Myocyte (in vitro differentiated cells): ENCODE results near the gene NDFIP1. TPM values are rescaled to one million over a fixed set of nuclear protein-coding genes. Genes with fewer than 3 reads are reported as not detected.

ENCODE experiments used
- DNase-seq: peaks from one replicate; pipeline ENCODE4 v3.0.0-alpha.2; 2012; ENCODE audit warnings: low read depth
- polyA plus RNA-seq: library from polyadenylated mRNA; unstranded; fragments of >200 nt; gene quantifications from one replicate; pipeline ENCODE4 v1.2.1, GENCODE V29; 2012; ENCODE audit warnings: missing spikeins
- total RNA-seq: library from RNA; depleted of rRNA; stranded (reverse); fragments of >200 nt; gene quantifications from 2 replicates; pipeline ENCODE4 v1.2.3, GENCODE V29; 2014

NDFIP1 gene, protein sequence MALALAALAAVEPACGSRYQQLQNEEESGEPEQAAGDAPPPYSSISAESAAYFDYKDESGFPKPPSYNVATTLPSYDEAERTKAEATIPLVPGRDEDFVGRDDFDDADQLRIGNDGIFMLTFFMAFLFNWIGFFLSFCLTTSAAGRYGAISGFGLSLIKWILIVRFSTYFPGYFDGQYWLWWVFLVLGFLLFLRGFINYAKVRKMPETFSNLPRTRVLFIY
- 57.2 and 59.8 TPM in 2 replicates for total RNA-seq
- 49.9 TPM for polyA plus RNA-seq

DNA sequence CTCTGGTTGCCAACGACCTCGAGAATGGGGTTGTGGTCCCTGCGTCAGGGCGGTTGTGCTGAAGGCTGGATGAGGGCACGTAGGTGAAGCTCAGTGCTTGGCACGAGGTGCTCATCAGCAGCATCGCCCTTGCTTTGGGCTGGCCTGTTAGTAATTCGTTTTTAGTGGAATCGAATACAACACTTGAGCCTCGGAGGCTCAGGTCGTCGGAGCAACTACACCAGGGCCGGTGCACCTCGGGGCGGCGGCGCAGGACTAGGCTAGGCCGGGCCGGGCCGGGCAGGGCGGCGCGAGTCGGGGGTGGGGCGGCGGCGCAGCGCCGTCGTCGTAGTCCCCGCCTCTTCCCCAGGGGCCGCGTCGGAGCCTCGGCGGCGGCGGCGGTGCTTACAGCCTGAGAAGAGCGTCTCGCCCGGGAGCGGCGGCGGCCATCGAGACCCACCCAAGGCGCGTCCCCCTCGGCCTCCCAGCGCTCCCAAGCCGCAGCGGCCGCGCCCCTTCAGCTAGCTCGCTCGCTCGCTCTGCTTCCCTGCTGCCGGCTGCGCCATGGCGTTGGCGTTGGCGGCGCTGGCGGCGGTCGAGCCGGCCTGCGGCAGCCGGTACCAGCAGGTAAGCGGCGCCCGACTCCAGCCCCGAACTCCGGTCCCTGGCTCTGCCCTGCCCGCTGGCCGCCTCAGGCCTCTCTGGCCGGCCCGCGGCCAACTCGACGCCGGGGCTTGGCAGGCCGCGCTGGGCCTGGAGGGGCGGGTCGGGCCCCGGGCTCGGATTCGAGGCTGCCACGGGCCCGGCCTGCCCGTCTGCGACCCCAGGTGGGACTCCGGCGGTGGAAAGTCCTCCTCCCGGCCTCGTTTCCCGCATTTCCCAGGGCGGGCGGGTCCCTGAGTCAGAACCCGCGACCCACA is at the start of gene NDFIP1:
TSS of gene NDFIP1 (plus strand) at position 348 of the 899 bp plus-strand sequence. CDS start at position 544, 196 bp downstream.
- peak; percentile 84 for DNase-seq

DNA sequence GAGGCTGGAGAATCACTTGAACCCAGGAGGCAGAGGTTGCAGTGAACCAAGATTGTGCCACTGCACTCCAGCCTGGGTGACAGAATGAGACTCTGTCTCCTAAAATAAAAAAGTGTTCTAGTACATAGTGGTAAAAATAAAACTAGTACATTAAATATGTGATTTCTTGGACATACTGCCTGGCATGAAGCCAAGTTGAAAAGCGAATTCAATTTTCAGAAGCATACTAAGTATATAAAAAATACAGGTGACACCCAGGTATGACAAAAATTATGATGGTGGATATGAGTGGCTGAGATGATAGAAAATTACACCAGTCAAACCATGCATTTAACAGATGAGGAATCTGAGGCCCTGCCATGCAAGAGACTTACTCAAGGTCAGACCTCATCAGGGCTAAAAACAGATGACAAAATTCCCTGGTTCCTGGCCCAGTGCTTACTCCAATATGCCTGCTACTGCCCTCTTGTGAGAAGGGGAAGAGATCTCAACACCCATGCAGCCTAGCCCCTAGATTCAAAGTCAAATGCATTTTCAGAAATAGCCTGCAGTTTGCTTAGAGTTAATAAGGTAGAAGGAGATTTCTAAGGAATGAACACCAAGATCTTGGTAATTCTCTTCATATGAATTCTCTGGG is 49.2 kb upstream of the NDFIP1 start:
- DNase-seq = peak; percentile 62

DNA sequence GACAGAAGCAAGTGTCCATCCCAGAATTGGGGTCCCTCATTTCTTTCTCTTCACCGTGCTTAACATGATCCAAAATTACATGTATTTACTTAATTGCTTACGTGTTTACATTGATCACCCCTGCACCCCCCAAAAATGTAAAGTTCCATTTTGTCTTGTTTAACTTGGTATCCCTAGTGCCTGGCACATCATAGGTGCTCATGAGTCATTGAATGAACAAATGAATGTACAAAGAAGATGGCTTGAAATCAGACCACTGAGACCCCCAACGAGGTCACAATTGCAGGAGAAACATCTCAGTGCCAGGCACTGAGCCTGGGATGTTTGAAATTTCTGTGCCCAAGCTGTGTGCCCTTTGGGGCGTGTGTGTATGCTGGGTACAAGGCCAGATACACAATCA is 45.2 kb upstream of the NDFIP1 start:
- no peak for DNase-seq

DNA sequence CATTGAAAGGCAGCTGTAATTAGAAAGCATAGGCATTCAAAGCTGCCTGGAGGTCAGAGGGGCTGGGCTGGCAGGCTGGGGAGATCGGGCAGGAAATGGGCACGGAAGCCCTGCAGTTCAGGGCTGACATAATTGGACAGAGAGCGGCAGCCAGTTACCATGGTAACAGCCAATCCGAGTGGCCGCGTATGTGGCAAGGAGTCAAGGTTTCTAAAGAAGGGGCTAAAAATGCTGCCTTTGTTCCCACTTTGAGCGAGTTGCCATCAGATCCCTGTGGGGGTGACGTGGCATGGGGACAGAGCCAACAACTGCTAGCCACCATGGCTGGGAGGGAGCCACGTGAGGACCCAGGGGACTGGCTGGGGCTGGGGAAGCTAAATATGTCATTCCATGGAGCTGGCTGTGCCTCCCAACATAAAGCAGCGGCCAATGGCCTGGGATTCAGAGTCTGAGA is 44.7 kb upstream of the NDFIP1 start:
- DNase-seq = peak; percentile 96

DNA sequence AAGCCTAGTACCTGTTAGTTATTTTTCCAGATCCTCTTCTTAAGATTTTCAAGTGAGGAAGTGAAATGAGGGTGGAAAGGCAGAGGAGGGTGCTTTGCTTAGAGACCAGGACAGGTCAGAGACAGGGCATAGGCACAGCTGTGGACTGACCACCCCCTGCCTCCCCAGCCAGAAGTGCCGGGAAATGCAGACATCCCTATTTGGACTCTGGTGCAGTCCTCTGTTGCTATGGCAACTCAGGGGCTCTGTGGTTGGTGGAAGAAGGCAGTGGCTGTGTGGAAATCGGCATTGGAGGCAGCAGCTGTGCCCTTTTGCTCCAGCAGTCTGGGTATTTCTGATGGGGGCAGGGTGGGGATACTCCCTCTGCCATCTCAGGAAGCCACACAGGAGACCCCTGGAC is 43.3 kb upstream of the NDFIP1 start:
- DNase-seq = peak; percentile 92

DNA sequence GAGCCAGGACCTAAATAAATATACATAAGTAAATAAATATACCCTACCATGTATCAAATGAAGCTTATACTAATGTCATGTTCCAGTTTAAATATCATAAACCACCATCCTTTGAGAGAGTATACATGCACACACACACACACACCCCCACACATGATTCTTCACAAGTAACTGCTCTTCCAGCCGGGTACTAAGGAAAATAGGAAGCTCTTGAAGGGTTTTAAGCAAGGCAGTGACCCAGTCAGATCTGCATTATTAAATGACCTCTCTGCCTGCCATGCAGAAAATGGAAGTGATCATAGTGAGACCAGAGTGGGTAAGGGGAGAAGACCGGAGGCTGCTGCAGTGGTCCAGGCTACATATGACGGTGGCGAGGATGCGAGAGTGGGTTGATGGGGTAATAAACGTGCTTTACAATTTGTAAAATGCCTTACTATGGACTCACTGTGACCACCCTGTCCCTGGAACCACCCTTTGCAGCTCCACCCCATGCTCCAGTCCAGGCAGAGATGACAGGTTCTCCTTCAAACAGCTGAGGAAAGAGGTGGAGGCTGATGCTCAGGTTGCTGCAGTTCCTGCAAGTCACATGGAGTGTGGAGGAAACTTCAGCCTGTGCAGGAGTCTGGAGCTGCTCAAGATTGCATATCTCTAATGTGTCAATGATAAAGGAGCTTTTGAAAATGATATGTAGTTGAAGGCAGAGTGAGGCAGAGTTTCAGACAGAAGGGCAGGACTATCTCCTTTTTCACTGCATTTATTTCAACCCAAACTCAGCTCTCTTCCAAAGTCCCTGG is 38.8 kb upstream of the NDFIP1 start:
- no peak for DNase-seq

DNA sequence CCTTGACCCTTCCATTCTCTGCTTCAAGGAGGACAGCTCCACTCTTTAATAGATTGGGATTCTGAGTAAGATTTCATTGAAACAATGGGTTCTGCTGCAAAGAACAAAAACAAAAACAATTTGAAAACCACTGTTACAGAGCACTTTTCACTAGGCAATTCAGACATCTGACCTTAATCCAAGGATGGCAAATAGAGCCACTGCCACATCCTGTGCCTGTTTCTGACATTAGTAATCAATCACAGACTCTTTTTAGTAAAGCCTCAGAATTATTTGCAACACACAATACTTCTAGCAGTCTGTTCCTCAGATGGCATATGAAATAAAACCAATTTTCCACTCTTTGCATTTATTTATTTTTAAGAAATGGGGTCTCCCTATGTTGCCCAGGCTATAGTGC is 37.8 kb upstream of the NDFIP1 start:
- DNase-seq = no peak

DNA sequence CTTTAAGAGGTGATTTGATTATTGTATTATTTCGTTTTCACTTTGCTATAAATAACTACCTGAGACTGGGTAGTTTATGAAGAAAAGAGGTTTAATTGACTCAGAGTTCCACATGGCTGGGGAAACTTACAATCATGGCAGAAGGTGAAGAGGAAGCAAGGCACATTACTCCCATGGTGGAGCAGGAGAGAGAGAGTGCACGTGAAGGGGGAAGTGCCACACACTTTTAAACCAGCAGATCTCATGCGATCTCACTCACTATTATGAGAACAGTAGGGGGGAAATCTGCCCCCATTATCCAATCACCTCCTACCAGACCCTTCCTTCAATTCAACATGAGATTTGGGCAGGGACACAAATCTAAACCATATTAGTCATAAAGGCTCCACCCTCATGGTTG is 36.1 kb upstream of the NDFIP1 start:
- no peak for DNase-seq

DNA sequence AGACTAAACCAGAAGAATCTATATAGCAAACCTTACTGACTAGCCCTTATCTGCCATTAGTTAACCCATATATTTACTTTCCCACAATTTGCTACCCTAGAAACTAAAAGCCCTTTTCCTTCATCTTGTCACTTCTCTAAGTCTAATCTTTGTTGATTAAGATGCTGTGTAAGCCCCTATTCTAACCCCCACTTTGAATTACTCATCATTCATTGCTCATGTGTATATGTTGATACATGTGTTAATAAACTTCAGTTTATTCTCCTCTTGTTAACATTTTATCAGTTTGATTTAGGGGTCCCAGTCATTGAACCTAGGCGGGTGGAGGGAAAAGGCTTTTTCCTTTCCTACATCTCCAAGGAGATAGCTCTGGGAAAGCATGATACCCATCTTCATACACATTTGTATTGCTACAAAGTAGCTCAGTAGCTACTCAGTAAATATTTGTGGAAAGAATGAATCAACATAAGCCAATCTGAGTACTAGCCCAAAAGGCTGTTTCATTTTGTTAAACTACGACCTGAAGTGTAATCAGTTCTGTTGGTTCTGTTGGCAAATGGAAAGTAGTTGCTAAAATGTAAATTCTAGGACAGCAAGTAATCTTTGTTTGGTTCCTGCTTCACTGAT is 35.1 kb upstream of the NDFIP1 start:
- no peak for DNase-seq

DNA sequence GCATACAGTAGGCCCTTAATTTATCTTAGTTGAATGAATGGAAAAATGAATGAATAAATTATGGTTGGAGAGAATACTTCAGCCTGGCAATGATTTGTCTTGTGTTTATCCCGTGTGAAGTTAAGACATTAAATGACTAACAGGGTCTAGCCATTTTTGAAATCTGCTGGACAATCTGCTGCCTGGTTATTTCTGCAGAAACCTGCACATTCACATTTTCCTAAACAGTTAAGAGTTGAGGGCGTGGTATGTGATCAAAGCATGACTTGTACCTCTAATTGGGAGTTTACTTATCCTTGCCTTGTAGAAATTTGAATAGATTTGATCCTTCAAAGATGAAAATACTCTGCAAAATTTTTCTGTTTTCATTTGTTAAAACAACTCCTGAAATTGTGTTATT is 34.6 kb upstream of the NDFIP1 start:
- DNase-seq = no peak

DNA sequence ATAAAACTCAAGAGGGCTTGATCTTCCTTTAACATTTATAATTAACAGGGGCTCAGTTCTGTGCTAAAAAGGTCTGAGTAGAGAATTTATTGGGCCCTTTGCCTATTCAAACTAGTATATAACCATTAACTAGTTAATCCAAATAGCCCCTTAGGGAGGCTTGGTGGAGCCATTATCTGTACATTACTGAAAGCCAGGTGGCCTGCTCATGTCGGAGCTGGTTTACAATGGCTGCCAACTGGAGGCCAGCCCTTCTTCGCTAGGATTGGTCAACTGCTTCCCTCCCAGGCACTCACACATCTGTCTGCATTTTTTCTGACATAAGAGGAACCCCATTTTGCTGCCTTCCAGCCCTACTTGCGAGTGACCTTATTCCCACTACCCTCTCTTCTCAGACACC is 30.4 kb upstream of the NDFIP1 start:
- no peak for DNase-seq

DNA sequence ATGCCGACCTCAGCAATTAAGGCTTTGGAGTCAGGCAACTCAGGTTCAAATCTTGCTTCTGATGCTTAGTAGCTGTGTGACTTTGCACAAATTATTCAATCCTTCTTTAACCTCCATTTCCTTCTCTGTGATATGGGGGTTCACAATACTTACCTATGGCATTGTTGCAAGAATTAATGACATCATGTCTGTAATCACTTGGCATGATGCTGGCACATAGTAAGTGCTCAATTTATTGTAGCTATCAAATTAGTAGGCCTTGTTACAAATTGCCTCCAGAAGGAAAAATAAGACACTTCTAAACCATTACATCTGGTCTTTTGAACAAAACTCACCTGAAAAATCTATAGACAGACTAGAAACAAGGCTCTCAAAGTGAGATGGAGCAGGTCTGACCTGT is 29.9 kb upstream of the NDFIP1 start:
- DNase-seq = no peak

DNA sequence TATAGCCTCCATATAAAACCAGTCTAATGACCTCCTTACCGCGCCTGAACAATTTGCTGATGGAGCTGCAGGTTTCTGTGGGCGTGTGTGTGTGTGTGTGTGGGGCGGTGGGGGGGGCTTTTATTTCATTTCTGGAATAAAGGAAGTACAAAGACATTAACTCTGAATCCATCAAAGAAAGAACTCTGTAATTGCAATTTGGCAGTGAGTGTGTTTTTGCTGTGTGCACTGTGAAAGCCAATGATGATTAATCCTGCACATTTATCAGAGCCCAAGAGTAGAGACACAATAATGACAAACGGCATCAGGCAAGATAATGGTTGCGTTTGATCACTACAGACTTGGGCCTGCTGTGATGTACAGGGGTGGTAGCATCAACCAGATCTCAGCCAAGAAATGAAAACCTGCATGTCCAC is 29.3 kb upstream of the NDFIP1 start:
- no peak for DNase-seq

DNA sequence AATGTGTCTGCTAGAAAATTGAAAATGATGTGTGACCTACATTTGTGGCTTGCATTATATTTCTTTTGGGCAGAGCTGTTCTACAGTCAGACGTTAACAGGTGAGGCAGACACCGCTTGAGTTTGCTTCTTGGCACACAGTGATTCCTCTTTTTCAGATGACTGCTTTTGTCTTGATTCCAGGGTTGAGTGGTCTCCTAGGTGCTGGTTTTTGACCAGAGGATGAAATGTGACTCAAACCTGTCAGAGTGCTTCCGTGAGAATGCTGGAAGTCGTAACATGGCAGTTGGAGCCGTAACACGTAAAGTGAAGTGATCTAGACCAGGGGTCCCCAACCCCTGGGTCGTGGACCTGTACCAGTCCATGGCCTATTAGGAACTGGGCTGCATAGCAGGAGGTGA is 28.3 kb upstream of the NDFIP1 start:
- DNase-seq = no peak

DNA sequence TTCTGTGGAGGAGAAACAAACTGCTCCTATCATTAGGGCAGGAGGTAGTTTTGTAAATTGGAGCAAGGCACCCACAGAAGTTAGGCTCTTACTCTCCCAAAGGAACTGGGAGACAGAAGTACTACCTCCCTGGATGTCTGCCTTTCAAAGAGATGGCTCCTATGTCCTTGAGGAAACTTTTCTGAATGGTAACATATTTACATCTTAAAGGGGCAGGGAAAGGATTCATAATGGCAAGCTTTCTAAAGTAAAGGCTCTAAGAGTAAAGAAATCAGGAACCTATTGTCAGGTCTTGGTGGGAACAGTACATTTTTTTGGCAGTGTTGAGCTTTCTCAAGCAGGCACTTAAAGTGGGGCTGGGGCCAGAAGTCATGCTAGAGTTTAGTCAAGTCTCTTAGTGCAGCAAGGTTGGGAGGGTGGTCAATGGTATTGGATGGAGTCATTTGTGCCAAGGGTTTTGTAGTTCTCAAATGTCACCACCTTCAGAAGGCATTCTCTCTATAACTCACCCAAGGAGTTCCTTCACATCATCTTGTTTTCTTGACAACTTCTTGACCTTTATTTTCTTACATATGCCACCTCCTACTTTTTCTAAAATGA is 26.3 kb upstream of the NDFIP1 start:
- no peak for DNase-seq

DNA sequence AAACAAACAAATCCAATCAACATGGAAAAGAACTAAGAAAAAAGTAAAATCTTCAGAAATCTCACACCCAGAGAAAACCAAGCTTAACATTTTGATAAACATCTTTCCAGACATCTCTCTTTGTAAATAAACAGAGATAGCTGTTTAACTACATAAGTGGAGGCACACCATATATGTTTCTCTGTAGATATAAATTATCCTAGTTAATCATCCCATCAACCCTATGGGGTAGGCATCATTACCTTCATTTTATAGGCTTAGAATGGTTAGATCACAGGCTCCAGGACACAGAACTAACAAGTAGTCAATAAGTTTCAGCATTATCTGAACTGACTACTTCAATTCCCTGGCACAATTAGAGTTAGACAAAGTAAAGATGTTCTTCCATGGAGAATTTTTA is 22.4 kb upstream of the NDFIP1 start:
- no peak for DNase-seq

DNA sequence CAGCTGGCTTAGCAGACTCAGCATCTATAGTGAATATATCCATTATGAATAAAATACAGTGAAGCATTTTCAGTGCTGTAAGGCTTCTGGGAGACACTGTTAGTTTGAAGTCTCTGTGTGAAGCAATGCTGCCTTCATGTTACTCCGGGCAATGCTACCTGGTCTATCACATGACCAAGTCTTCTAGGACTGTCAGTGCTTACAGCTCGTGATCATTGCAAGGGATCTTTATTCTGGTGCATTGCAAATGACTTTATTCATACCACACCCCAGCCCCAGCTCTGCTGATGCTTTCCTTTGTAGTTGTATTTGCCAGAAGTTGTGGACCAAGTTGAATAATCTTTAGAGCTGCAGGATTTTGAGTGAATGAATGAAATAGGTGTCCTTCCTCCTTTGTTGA is 21.9 kb upstream of the NDFIP1 start:
- DNase-seq = no peak

DNA sequence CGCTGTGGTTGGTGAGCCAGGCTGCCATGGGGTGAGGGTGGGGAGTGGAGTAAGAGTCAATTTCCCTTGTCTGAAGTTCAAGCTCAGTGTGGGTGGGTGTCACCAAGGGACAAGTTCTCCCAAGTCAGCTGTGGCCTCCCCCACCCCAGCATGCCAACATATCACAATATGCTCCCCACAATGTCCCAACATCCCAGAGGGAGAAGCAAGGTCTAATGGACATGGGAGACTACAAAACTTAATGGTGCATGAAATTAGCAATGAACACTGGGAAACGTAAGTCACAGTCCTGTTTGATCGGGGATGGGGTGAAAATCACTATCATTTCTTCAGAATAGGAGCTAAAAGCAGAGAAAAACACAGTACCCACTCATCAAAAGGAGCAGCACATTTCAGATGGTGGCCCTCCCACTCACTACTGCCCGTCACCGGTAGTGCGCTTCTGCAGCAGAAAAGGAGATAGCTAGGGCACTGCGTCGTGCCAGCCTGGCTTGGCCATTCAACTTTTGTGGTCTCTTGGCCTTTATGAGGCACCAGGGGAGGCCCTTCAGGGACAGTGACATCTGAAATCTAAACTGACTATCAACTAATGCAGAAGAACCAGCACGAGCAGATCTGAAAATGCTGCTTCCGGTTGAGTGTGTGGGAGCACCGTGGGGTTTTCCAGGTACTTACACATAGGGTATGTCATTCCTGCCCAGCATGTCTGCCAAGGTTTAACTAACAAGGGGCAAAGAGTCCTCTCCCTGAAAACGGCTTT is 20.5 kb upstream of the NDFIP1 start:
- DNase-seq = no peak

DNA sequence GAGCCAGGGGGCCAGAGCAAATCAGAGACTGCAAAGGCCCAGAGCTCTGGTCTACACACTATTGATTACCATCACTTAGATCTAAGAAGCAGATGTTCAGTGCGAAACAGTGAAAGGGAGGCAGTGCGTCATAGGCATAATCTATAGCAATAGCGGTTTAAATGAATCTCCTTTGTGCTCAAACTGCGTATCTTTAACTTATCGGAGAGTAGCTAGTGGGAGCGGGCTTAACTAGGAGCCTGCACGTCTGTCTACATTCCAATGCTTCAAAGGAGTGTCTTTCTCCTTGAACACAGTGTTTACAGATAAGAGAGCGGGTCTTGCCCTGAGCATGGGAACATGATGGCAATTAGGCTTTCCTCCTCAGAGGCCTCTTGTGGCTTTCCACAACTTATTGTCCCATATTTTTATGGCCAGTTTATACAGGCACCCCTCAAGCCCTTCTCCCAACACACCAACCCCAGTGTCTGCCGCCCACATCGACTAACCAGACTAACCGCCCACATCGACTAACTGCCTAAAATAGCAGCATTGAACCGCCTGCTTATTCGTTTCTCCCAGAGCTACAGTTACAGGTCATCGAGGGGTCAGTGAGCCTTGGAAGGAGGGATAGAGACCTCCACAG is 19.6 kb upstream of the NDFIP1 start:
- peak; percentile 34 for DNase-seq
